Peyer's patch (tissue), 4 donors: ENCODE measurements around the gene PPM1E.

Experiments used
- POLR2A ChIP-seq, 2 donors: fragments of 450-650 bp; IDR thresholded peaks; one replicate each; pipeline ENCODE4 v1.5.1; 2017; ENCODE audit warnings: antibody characterized with exemption in 2 of 2, mild to moderate bottlenecking in 2 of 2, moderate library complexity in 2 of 2
- TF ChIP-seq, protein P1 (sequence below), 6 experiments: fragments of 450-650 bp in 4 of 6; fragments of 200-600 bp in 2 of 6; sonication (generic) in 1 of 6; IDR thresholded peaks; one replicate each; pipeline ENCODE4 v1.5.1; 2017 to 2019; ENCODE audit warnings: antibody characterized with exemption in 6 of 6, mild to moderate bottlenecking in 3 of 6, moderate library complexity in 1 of 6

DNA sequence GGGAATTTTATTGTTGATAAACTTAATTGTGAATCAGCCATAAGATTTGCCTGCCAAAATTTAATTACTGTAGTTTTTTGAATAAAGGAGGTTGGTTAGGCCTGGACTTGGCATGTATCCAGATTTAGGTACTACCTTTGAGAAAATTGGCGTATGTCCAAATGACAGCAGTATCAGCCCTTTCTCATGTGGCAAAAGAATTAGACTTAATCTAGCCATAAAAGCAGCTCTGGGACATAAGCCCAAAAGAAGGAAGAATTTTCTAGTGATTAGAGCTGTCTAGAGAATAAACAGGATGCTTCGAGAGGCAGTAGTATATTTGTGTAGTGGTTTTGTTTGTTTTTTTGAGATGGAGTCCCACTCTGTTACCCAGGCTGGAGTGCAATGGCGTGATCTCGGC lies 27.7 kb downstream of the PPM1E start:
- TF ChIP-seq POLR2A (IDR thresholded peaks at IDR 0.05): no peak
- TF ChIP-seq, protein P1, sequence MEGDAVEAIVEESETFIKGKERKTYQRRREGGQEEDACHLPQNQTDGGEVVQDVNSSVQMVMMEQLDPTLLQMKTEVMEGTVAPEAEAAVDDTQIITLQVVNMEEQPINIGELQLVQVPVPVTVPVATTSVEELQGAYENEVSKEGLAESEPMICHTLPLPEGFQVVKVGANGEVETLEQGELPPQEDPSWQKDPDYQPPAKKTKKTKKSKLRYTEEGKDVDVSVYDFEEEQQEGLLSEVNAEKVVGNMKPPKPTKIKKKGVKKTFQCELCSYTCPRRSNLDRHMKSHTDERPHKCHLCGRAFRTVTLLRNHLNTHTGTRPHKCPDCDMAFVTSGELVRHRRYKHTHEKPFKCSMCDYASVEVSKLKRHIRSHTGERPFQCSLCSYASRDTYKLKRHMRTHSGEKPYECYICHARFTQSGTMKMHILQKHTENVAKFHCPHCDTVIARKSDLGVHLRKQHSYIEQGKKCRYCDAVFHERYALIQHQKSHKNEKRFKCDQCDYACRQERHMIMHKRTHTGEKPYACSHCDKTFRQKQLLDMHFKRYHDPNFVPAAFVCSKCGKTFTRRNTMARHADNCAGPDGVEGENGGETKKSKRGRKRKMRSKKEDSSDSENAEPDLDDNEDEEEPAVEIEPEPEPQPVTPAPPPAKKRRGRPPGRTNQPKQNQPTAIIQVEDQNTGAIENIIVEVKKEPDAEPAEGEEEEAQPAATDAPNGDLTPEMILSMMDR (IDR thresholded peaks at IDR 0.05): no peak
